OCI-LY7 (cell line): ENCODE data around the gene SPESP1. TPM values are rescaled to one million over a fixed set of nuclear protein-coding genes. Genes with fewer than 3 reads are reported as not detected.

Experiments
- BruUV-seq: library from RNA; stranded (reverse); fragments of 400-500 nt; replicated peaks from 2 replicates; lab custom pipeline; 2021; lab: Mats Ljungman, UMichigan
- CTCF ChIA-PET: fragments of 300-600 bp; sonication (Branson Sonifier 250); formaldehyde crosslinking; loops from one replicate; lab custom pipeline; 2022; ENCODE audit warnings: antibody characterized with exemption; ENCODE audit not compliant: unreplicated experiment; lab: Charles Lee
- POLR2A ChIA-PET: fragments of 300-600 bp; sonication (Branson Sonifier 250); formaldehyde crosslinking; loops from one replicate; lab custom pipeline; 2022; ENCODE audit warnings: antibody characterized with exemption; lab: Charles Lee
- DNase-seq: peaks from one replicate; pipeline ENCODE4 v3.0.0-alpha.2; 2015; ENCODE audit warnings: low spot score
- H2AFZ ChIP-seq: fragments of 200-600 bp; sonication (generic), shearing (Covaris generic); 2 replicates; pipeline ENCODE4 v1.6.1; 2014; ENCODE audit warnings: mild to moderate bottlenecking, antibody characterized with exemption, low read length, moderate library complexity
- H3K27ac ChIP-seq: fragments of 200-600 bp; sonication (generic); 2 replicates; pipeline ENCODE4 v1.5.1; 2014; ENCODE audit warnings: mixed run types, low read depth, mild to moderate bottlenecking, moderate library complexity, low read length, inconsistent platforms; ENCODE audit not compliant: poor library complexity, severe bottlenecking
- H3K36me3 ChIP-seq: fragments of 200-600 bp; sonication (generic); 2 replicates; pipeline ENCODE4 v1.6.1; 2014; ENCODE audit warnings: mild to moderate bottlenecking, antibody characterized with exemption, low read length, moderate library complexity, mixed read lengths; ENCODE audit not compliant: insufficient read depth
- H3K4me1 ChIP-seq: fragments of 200-600 bp; sonication (generic); 2 replicates; pipeline ENCODE4 v1.5.1; 2014; ENCODE audit warnings: mild to moderate bottlenecking, low read length; ENCODE audit not compliant: insufficient read depth, poor library complexity, severe bottlenecking
- H3K4me2 ChIP-seq: fragments of 200-600 bp; sonication (generic); 2 replicates; pipeline ENCODE4 v1.6.1; 2014; ENCODE audit warnings: mild to moderate bottlenecking, low read length
- H3K4me3 ChIP-seq: fragments of 200-600 bp; sonication (generic); 2 replicates; pipeline ENCODE4 v1.5.1; 2014; ENCODE audit warnings: mild to moderate bottlenecking, low read depth, low read length; ENCODE audit not compliant: poor library complexity, severe bottlenecking
- H3K79me2 ChIP-seq: fragments of 200-600 bp; sonication (generic); 2 replicates; pipeline ENCODE4 v1.6.1; 2016; ENCODE audit warnings: low read depth, mild to moderate bottlenecking, low read length, moderate library complexity, mixed read lengths; ENCODE audit not compliant: insufficient read depth
- H3K9me2 ChIP-seq: fragments of 200-600 bp; sonication (generic); 2 replicates; pipeline ENCODE4 v1.6.1; 2016; ENCODE audit warnings: mild to moderate bottlenecking, low read length, mixed read lengths; ENCODE audit not compliant: insufficient read depth
- H3K9me3 ChIP-seq: fragments of 200-600 bp; sonication (generic); 2 replicates; pipeline ENCODE4 v1.6.1; 2014; ENCODE audit warnings: mild to moderate bottlenecking, mixed run types, low read length, mixed read lengths
- H4K20me1 ChIP-seq: fragments of 200-600 bp; sonication (generic); 2 replicates; pipeline ENCODE4 v1.6.1; 2014; ENCODE audit warnings: mild to moderate bottlenecking, antibody characterized with exemption, low read length, moderate library complexity, mixed read lengths; ENCODE audit not compliant: insufficient read depth
- CTCF ChIP-seq: fragments of 200-600 bp; sonication (generic); conservative IDR thresholded peaks from 2 replicates; pipeline ENCODE4 v1.5.1; 2014; ENCODE audit warnings: mild to moderate bottlenecking, antibody characterized with exemption, low read length, moderate library complexity, mixed read lengths
- EZH2phosphoT487 ChIP-seq: fragments of 200-600 bp; sonication (generic); IDR thresholded peaks from 2 replicates; pipeline ENCODE4 v1.6.1; 2018; ENCODE audit warnings: low read depth, borderline replicate concordance, mild to moderate bottlenecking, mixed run types, antibody characterized with exemption, low read length, moderate library complexity, mixed read lengths
- intact Hi-C: fragments of 100-400 bp; cut with micrococcal nuclease; formaldehyde crosslinking; loops from one replicate; pipeline ENCODE4 v1.10.0; 2022; ENCODE audit not compliant: unreplicated experiment
- total RNA-seq, 2 experiments: library from RNA; depleted of rRNA in 1 of 2; stranded (reverse); fragments of >200 nt in 1 of 2; shearing (Covaris generic) in 1 of 2; gene quantifications; 2 replicates each; pipeline ENCODE4 v1.2.3, GENCODE V29; 2014 to 2022

The SPESP1 gene
- total RNA-seq, 2 experiments from 2014 or later = not detected

GRCh38 chr15:68924866-68925560 lies 5.3 kb upstream of the SPESP1 start:
- Histone ChIP-seq H3K4me3 (no peak overlapping the region), H3K36me3 (no peaks in the 10 kb centered on the region), H3K79me2 (no peaks in the 10 kb centered on the region), H2AFZ (peak overlapping the region; percentile 50; the same call in 1 of the 2 replicates), H3K4me1 (peaks cover 19% of the 10 kb centered on the region), H3K9me3 (no peaks in the 10 kb centered on the region), H3K27ac (no peak overlapping the region), H4K20me1 (no peaks in the 10 kb centered on the region), H3K4me2 (peak overlapping the region; percentile 45), H3K9me2 (no peaks in the 10 kb centered on the region)
- intact Hi-C loops = loop anchor here (1.0 to 5.0 kb wide), 5 partner anchors 48 to 375 kb away; no protein-coding TSS in a partner anchor
- ChIA-PET CTCF (interaction anchor here (0.5 to 2.1 kb wide), 4 partner anchors 67 to 375 kb away, joined by 3 to 9 read pairs (median 3); no protein-coding TSS in a partner anchor), POLR2A (no interaction called here)
- TF ChIP-seq EZH2phosphoT487 (no peak), CTCF (peak; percentile 100)
- BruUV-seq = no TSS peak
- peak; percentile 88 for DNase-seq

- no peak for TF ChIP-seq EZH2phosphoT487
- TF ChIP-seq CTCF = no peak
- H3K4me1 ChIP-seq = no peaks in the 10 kb centered on the region
- no peaks in the 10 kb centered on the region for H3K9me3 ChIP-seq
- intact Hi-C loops = no loop called here
- no peak for DNase-seq
- no peaks in the 10 kb centered on the region for H3K9me2 ChIP-seq
- ChIA-PET POLR2A (interaction anchor here (1.4 to 1.6 kb wide), 2 partner anchors 10 to 436 kb away, joined by 3 read pairs; no protein-coding TSS in a partner anchor), CTCF (no interaction called here)
- no TSS peak for BruUV-seq
- H2AFZ ChIP-seq = no peak overlapping the region
- no peak overlapping the region for H3K4me2 ChIP-seq
- no peak overlapping the region for H3K27ac ChIP-seq
- H3K4me3 ChIP-seq = no peak overlapping the region
- H4K20me1 ChIP-seq = no peaks in the 10 kb centered on the region
- no peaks in the 10 kb centered on the region for H3K79me2 ChIP-seq
- no peaks in the 10 kb centered on the region for H3K36me3 ChIP-seq
These were observed 2.7 kb downstream of the SPESP1 start for GRCh38 chr15:68933001-68933400.

- H3K79me2 ChIP-seq = no peaks in the 10 kb centered on the region
- TF ChIP-seq CTCF = no peak
- no peak for TF ChIP-seq EZH2phosphoT487
- no peak for DNase-seq
- no peaks in the 10 kb centered on the region for H3K9me3 ChIP-seq
- no peak overlapping the region for H3K4me2 ChIP-seq
- no peaks in the 10 kb centered on the region for H3K4me1 ChIP-seq
- ChIA-PET POLR2A (no interaction called here), CTCF (no interaction called here)
- H4K20me1 ChIP-seq = no peaks in the 10 kb centered on the region
- no peaks in the 10 kb centered on the region for H3K9me2 ChIP-seq
- H3K4me3 ChIP-seq = no peak overlapping the region
- H3K27ac ChIP-seq = no peak overlapping the region
- H2AFZ ChIP-seq = no peak overlapping the region
- no TSS peak for BruUV-seq
- intact Hi-C loops = no loop called here
- H3K36me3 ChIP-seq = no peaks in the 10 kb centered on the region
These were observed 4.0 kb downstream of the SPESP1 start for GRCh38 chr15:68934341-68934740.
